ENCODE results near the gene DLG3.

Gene DLG3

GRCh38 chrX:70453024-70453618 lies 8.5 kb downstream of the DLG3 start:
- Histone ChIP-seq H3K27ac (ENCODE audit: low read length) (no peak overlapping the region), H3K36me3 (ENCODE audit: control insufficient read depth, insufficient read depth, low read length) (no peaks in the 10 kb centered on the region), H3K9me3 (ENCODE audit: control insufficient read depth, insufficient read depth, low read length) (no peaks in the 10 kb centered on the region), H3K27me3 (ENCODE audit: control insufficient read depth, insufficient read depth, low read length) (no peaks in the 10 kb centered on the region), H3K4me3 (ENCODE audit: low read length) (no peak overlapping the region), H3K4me1 (ENCODE audit: control insufficient read depth, insufficient read depth, low read length) (peaks cover 5% of the 10 kb centered on the region; the same call in 1 of the 2 replicates)
- DNase-seq (ENCODE audit: low read depth, low spot score) = no peak
- WGBS (ENCODE audit: insufficient coverage, insufficient read length) = no CpG with 5 or more reads among the region's 5 CpGs

DNA sequence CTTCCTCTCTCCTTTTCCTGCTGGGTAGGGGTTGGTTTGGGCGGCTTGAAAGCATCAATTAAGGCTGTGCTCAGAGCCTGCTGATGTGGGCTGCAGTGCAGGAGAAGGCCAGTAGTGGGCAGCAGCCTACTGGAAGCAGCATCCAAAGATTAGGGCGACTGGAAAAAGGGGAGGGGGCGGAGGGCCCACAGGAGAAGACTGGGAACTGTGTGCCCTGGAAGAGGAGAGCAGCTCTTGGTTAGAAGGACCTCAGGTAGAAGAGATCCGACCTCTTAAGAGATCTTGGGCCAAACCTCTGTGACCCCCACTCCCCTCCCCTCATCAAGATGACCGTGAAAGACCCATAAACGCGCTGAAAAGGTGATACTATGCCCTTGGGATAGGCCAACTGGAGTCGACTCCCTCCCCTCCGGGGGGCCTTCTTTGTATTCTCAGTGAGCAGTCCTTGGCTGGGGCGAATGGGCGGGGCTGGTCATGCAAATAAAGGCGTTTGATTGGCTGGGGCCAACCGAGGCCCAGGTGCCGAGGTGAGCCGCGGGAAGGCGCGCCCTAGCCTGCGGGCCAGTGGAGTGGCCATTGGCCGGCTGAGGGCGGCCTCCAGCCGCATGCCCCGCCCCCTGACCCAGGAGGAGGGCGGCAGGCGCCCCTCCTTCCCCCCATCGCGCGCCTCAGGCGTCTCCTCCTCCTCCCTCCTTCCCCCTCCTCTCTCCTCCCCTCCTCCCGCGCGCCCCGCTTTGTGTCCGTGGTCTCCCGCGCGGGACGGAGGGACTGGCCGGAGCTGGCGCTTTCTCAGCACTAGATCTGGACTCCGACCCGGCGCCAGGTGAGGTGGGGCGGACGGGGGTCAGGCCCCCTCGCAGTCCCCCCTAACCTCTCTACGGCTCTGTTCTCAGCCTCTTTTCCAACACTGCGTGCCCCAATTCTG lies 10.1 kb downstream of the DLG3 start:
- no peak for DNase-seq (ENCODE audit: low read depth, low spot score)
- Histone ChIP-seq H3K36me3 (ENCODE audit: control insufficient read depth, insufficient read depth, low read length) (no peaks in the 10 kb centered on the region), H3K27ac (ENCODE audit: low read length) (no peak overlapping the region), H3K27me3 (ENCODE audit: control insufficient read depth, insufficient read depth, low read length) (no peaks in the 10 kb centered on the region), H3K4me1 (ENCODE audit: control insufficient read depth, insufficient read depth, low read length) (peaks cover 5% of the 10 kb centered on the region; the same call in 1 of the 2 replicates), H3K4me3 (ENCODE audit: low read length) (peak overlapping the region; percentile 96), H3K9me3 (ENCODE audit: control insufficient read depth, insufficient read depth, low read length) (no peaks in the 10 kb centered on the region)
- WGBS (ENCODE audit: insufficient coverage, insufficient read length) = no CpG with 5 or more reads among the region's 48 CpGs

- WGBS (ENCODE audit: insufficient coverage, insufficient read length) = no CpG with 5 or more reads among the region's 32 CpGs
- H3K36me3 ChIP-seq (ENCODE audit: control insufficient read depth, insufficient read depth, low read length) = no peaks in the 10 kb centered on the region
- peaks cover 5% of the 10 kb centered on the region; the same call in 1 of the 2 replicates for H3K4me1 ChIP-seq (ENCODE audit: control insufficient read depth, insufficient read depth, low read length)
- peak overlapping the region; percentile 96 for H3K4me3 ChIP-seq (ENCODE audit: low read length)
- H3K27ac ChIP-seq (ENCODE audit: low read length) = no peak overlapping the region
- no peak for DNase-seq (ENCODE audit: low read depth, low spot score)
- no peaks in the 10 kb centered on the region for H3K27me3 ChIP-seq (ENCODE audit: control insufficient read depth, insufficient read depth, low read length)
- no peaks in the 10 kb centered on the region for H3K9me3 ChIP-seq (ENCODE audit: control insufficient read depth, insufficient read depth, low read length)
These were observed 10.9 kb downstream of the DLG3 start for GRCh38 chrX:70455366-70456202.

DNA sequence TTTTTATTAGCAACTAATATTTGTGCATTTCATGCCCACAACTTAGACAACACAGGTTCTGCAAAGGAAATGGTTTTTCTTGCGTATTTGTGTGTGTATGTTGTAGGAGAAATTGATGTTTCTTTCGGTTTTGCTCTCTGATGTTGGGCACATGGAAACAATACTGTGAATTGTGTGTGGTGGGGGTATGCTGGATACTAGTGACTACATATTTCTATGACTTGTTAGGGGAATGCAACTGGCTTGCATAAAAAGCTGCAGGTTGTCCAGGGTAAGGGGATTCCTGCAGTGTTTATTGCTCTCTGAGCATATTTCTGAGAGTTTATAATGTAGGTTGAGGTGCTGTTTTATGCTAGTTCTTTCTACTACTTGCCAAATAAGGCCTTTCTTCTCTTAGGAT lies 11.6 kb downstream of the DLG3 start:
- H3K27ac ChIP-seq (ENCODE audit: low read length) = no peak overlapping the region

DNA sequence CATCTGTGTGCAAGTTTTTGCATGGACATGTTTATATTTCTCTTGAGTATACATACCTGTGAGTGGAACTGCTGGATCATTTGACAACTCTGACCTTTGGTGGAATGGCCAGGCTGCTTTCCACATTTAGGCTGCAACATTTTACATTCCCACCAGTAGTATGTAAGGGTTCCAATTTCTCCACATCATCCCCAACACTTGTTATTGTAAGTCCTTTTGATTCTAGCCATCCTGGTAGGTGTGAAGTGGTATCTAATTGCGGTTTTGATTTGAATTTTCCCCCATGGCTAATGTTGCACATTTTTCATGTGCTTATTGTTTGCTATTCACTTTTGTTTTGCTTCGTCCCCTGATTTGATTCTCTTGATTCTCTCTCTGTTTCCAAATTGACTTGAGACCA lies 16.4 kb downstream of the DLG3 start:
- WGBS (ENCODE audit: insufficient coverage, insufficient read length) = no CpG with 5 or more reads among the region's 2 CpGs
- H3K9me3 ChIP-seq (ENCODE audit: control insufficient read depth, insufficient read depth, low read length) = no peaks in the 10 kb centered on the region
- H3K4me1 ChIP-seq (ENCODE audit: control insufficient read depth, insufficient read depth, low read length) = no peaks in the 10 kb centered on the region
- no peaks in the 10 kb centered on the region for H3K36me3 ChIP-seq (ENCODE audit: control insufficient read depth, insufficient read depth, low read length)
- DNase-seq (ENCODE audit: low read depth, low spot score) = no peak
- H3K4me3 ChIP-seq (ENCODE audit: low read length) = no peak overlapping the region
- H3K27ac ChIP-seq (ENCODE audit: low read length) = no peak overlapping the region
- no peaks in the 10 kb centered on the region for H3K27me3 ChIP-seq (ENCODE audit: control insufficient read depth, insufficient read depth, low read length)

More for the DNA sequence above, 11.6 kb downstream of the DLG3 start:
- H3K4me1 ChIP-seq (ENCODE audit: control insufficient read depth, insufficient read depth, low read length) = peaks cover 5% of the 10 kb centered on the region; the same call in 1 of the 2 replicates
- H3K36me3 ChIP-seq (ENCODE audit: control insufficient read depth, insufficient read depth, low read length) = no peaks in the 10 kb centered on the region
- WGBS (ENCODE audit: insufficient coverage, insufficient read length) = no CpG with 5 or more reads among the region's 2 CpGs
- DNase-seq (ENCODE audit: low read depth, low spot score) = no peak
- peak overlapping the region; percentile 96; the same call in 1 of the 2 replicates for H3K4me3 ChIP-seq (ENCODE audit: low read length)
- no peaks in the 10 kb centered on the region for H3K27me3 ChIP-seq (ENCODE audit: control insufficient read depth, insufficient read depth, low read length)
- no peaks in the 10 kb centered on the region for H3K9me3 ChIP-seq (ENCODE audit: control insufficient read depth, insufficient read depth, low read length)

DNA sequence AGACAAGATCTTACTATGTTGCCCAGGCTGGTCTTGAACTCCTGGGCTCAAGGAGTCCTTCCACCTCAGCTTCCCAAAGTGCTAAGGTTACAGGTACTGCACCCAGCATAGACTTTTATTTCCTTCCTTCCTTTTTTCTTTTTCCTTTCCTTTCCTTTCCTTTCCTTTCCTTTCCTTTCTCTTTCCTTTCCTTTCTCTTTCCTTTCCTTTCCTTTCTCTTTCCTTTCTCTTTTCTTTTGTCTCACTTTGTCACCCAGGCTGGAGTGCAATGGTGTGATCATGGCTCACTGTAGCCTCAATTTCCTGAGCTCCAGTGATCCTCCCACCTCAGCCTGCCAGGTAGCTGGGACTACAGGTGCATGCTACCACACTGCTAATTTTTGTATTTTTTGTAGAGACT lies 19.4 kb downstream of the DLG3 start:
- H3K36me3 ChIP-seq (ENCODE audit: control insufficient read depth, insufficient read depth, low read length) = no peaks in the 10 kb centered on the region
- no peaks in the 10 kb centered on the region for H3K27me3 ChIP-seq (ENCODE audit: control insufficient read depth, insufficient read depth, low read length)
- no peak overlapping the region for H3K27ac ChIP-seq (ENCODE audit: low read length)
- no peaks in the 10 kb centered on the region for H3K9me3 ChIP-seq (ENCODE audit: control insufficient read depth, insufficient read depth, low read length)
- no peaks in the 10 kb centered on the region for H3K4me1 ChIP-seq (ENCODE audit: control insufficient read depth, insufficient read depth, low read length)
- no peak for DNase-seq (ENCODE audit: low read depth, low spot score)
- no peak overlapping the region for H3K4me3 ChIP-seq (ENCODE audit: low read length)

GRCh38 chrX:70466968-70467367 lies 22.3 kb downstream of the DLG3 start:
- Histone ChIP-seq H3K4me1 (ENCODE audit: control insufficient read depth, insufficient read depth, low read length) (no peaks in the 10 kb centered on the region; the same call in 1 of the 2 replicates), H3K9me3 (ENCODE audit: control insufficient read depth, insufficient read depth, low read length) (no peaks in the 10 kb centered on the region), H3K27me3 (ENCODE audit: control insufficient read depth, insufficient read depth, low read length) (no peaks in the 10 kb centered on the region), H3K36me3 (ENCODE audit: control insufficient read depth, insufficient read depth, low read length) (no peaks in the 10 kb centered on the region), H3K27ac (ENCODE audit: low read length) (no peak overlapping the region), H3K4me3 (ENCODE audit: low read length) (no peak overlapping the region)
- DNase-seq (ENCODE audit: low read depth, low spot score) = no peak

DNA sequence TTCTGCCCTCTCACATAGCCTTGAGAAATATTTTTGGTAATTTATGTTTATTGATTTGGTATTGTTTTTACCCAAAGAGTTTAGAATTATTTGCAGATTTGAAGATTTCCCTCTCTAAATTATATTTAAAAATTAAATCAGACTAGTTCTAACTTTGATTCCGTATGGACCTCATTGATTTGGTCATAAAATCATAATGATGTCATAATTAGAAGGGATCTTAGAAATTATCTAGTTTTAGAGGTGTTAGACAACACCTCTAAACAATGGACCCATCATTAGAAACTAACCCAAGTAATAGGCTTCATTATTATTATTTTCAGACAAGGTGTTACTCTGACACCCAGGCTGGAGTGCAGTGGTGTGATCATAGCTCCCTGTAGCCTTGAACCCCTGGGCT lies 24.1 kb downstream of the DLG3 start:
- no peaks in the 10 kb centered on the region for H3K27me3 ChIP-seq (ENCODE audit: control insufficient read depth, insufficient read depth, low read length)
- no peak overlapping the region for H3K4me3 ChIP-seq (ENCODE audit: low read length)
- no peaks in the 10 kb centered on the region; the same call in 1 of the 2 replicates for H3K4me1 ChIP-seq (ENCODE audit: control insufficient read depth, insufficient read depth, low read length)
- no peaks in the 10 kb centered on the region for H3K36me3 ChIP-seq (ENCODE audit: control insufficient read depth, insufficient read depth, low read length)
- no peaks in the 10 kb centered on the region for H3K9me3 ChIP-seq (ENCODE audit: control insufficient read depth, insufficient read depth, low read length)
- no peak overlapping the region for H3K27ac ChIP-seq (ENCODE audit: low read length)
- no CpG with 5 or more reads among the region's 1 CpG for WGBS (ENCODE audit: insufficient coverage, insufficient read length)
- DNase-seq (ENCODE audit: low read depth, low spot score) = no peak

DNA sequence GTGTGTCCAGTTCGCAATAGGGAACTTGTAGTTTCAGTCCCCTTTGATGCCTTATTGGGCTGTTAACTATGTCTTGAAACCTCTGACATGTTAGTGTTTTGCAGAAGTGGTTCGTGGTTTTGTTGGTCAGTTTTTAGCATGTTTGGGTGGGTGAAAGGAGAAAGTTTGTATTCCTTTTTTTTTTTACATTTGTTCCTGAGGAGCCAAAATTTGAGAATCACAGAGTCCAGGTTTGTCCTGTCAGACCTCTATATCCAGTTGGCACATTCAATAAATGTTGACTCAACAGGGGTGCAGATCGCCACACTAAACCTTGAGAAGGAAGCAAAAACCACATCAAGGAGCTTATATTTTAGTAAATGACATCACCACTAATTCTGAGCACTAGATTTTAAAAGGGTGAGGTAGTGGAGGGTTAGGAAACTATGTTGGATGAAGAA lies 26.2 kb downstream of the DLG3 start:
- no peaks in the 10 kb centered on the region for H3K36me3 ChIP-seq (ENCODE audit: control insufficient read depth, insufficient read depth, low read length)
- H3K4me3 ChIP-seq (ENCODE audit: low read length) = no peak overlapping the region
- no peak for DNase-seq (ENCODE audit: low read depth, low spot score)
- WGBS (ENCODE audit: insufficient coverage, insufficient read length) = no CpG with 5 or more reads among the region's 3 CpGs
- no peaks in the 10 kb centered on the region; the same call in 1 of the 2 replicates for H3K4me1 ChIP-seq (ENCODE audit: control insufficient read depth, insufficient read depth, low read length)
- H3K27me3 ChIP-seq (ENCODE audit: control insufficient read depth, insufficient read depth, low read length) = no peaks in the 10 kb centered on the region
- no peak overlapping the region for H3K27ac ChIP-seq (ENCODE audit: low read length)
- H3K9me3 ChIP-seq (ENCODE audit: control insufficient read depth, insufficient read depth, low read length) = no peaks in the 10 kb centered on the region

DNA sequence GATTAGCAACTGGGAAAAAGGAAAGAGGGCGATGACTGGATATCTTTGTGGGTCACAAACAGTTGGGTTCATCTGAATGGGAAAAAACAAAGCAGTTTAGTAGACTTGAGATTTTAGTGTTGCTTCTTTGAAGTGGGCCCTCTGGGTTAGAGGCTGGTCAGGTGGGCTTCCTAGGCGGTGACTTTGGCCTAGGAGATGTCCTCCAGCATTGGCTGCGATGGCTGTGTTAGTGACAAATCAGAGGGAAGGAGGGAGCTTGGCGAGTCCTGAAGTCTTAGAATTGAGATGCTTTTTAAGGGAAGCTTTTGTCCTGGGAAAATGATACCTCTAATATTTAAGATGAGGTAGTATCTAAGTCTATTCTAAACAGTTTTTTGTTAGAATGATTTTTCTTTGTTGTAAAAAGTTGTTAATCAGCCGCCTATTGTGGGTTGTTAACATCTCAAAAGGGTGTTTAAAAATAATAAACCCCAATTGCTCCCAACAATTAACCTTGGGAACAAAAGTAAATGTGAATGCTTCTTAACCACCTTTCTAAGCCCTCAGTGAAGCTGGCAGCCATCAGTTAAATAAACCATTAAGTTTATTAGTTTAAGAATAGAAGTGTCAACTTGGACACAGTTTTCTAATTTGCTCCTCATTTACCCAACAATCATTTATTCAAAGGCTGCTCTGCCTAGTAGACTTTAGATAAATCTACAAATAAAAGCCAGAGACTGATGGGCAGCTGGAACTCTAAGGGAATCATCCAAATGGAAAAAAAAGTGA lies 31.7 kb downstream of the DLG3 start:
- Histone ChIP-seq H3K9me3 (ENCODE audit: control insufficient read depth, insufficient read depth, low read length) (no peaks in the 10 kb centered on the region), H3K27ac (ENCODE audit: low read length) (no peak overlapping the region), H3K4me1 (ENCODE audit: control insufficient read depth, insufficient read depth, low read length) (peaks cover 6% of the 10 kb centered on the region), H3K27me3 (ENCODE audit: control insufficient read depth, insufficient read depth, low read length) (no peaks in the 10 kb centered on the region), H3K36me3 (ENCODE audit: control insufficient read depth, insufficient read depth, low read length) (no peaks in the 10 kb centered on the region), H3K4me3 (ENCODE audit: low read length) (no peak overlapping the region)
- WGBS (ENCODE audit: insufficient coverage, insufficient read length) = no CpG with 5 or more reads among the region's 5 CpGs
- no peak for DNase-seq (ENCODE audit: low read depth, low spot score)

Data from iPS DF 6.9 (cell line).